Thymus (tissue), 11 donors: Measurements from ENCODE around the gene IFT74. TPM values are rescaled to one million over a fixed set of nuclear protein-coding genes. Genes with fewer than 3 reads are reported as not detected.

Source experiments
- DNase-seq, 9 donors: peaks; one replicate each; pipeline ENCODE4 v3.0.0-alpha.2; 2013; ENCODE audit warnings: low spot score in 9 of 9, low read depth in 6 of 9, missing footprints in 1 of 9
- H3K27ac ChIP-seq, 2 donors: one replicate each; pipeline ENCODE4 v1.5.1; 2013; ENCODE audit warnings: control low read depth in 1 of 2, low read depth in 1 of 2, low read length in 1 of 2, mild to moderate bottlenecking in 1 of 2, moderate library complexity in 1 of 2
- H3K27me3 ChIP-seq, 2 donors: one replicate each; pipeline ENCODE4 v1.5.1; 2013; ENCODE audit warnings: low read length in 1 of 2; ENCODE audit not compliant: control insufficient read depth in 2 of 2, insufficient read depth in 1 of 2
- H3K36me3 ChIP-seq, 2 donors: one replicate each; pipeline ENCODE4 v1.5.1; 2013; ENCODE audit warnings: low read length in 1 of 2, mild to moderate bottlenecking in 1 of 2, moderate library complexity in 1 of 2; ENCODE audit not compliant: control insufficient read depth in 2 of 2, insufficient read depth in 2 of 2
- H3K4me1 ChIP-seq, 2 donors: one replicate each; pipeline ENCODE4 v1.5.1; 2013; ENCODE audit warnings: low read length in 2 of 2; ENCODE audit not compliant: control insufficient read depth in 2 of 2, insufficient read depth in 2 of 2
- H3K4me3 ChIP-seq, 2 donors: one replicate each; pipeline ENCODE4 v1.5.1; 2013; ENCODE audit warnings: low read length in 2 of 2, control low read depth in 1 of 2, mild to moderate bottlenecking in 1 of 2
- H3K9me3 ChIP-seq, 2 donors: one replicate each; pipeline ENCODE4 v1.5.1; 2013; ENCODE audit warnings: low read length in 1 of 2, mild to moderate bottlenecking in 1 of 2; ENCODE audit not compliant: control insufficient read depth in 2 of 2, insufficient read depth in 1 of 2
- WGBS: extraction: QIAGEN DNeasy Blood & Tissue Kit; methylation state at CpG from one replicate; pipeline ENCODE4 v1.1.7; 2013; 5-methylcytosine and 5-hydroxymethylcytosine counted together
- polyA plus RNA-seq: library from polyadenylated mRNA; stranded (reverse); fragments of 200-250 nt; gene quantifications from one replicate; pipeline ENCODE4 v1.2.3, GENCODE V29; 2013
- total RNA-seq: library from RNA; stranded (reverse); fragments of 120-200 nt; gene quantifications from one replicate; pipeline ENCODE4 v1.2.4, GENCODE V29; 2013
- donor health status: healthy.

IFT74 gene
- total and polyA plus RNA-seq, 2 donors: 16.3 to 16.9 TPM

- 97% methylated on average over 3 of the region's 3 CpGs for WGBS
Observed at GRCh38 chr9:27005491-27005890, 49.3 kb downstream of the IFT74 start, which contains the start of gene LRRC19. Gene LRRC19 (minus strand): TSS chr9:27005672. CDS start chr9:26999694, 5,978 bp downstream.

GRCh38 chr9:27019589-27019988, 63.4 kb downstream of the IFT74 start:
- Histone ChIP-seq H3K4me3 (no peak overlapping the region), H3K9me3 (no peaks in the 10 kb centered on the region), H3K36me3 (peaks cover 6 to 14% of the 10 kb centered on the region in 2 donors), H3K27me3 (no peaks in the 10 kb centered on the region), H3K4me1 (no peaks in the 10 kb centered on the region), H3K27ac (no peak overlapping the region)
- no peak for DNase-seq

More at GRCh38 chr9:27005491-27005890, 49.3 kb downstream of the IFT74 start, which contains the start of gene LRRC19:
- H3K9me3 ChIP-seq: no peaks in the 10 kb centered on the region
- no peak within 1 kb of the TSS for H3K4me3 ChIP-seq
- no peaks in the 10 kb centered on the region for H3K4me1 ChIP-seq
- DNase-seq: no peak
- no peaks in the 10 kb centered on the region for H3K36me3 ChIP-seq
- H3K27me3 ChIP-seq: no peaks in the 10 kb centered on the region
- H3K27ac ChIP-seq: no peak within 1 kb of the TSS

- H3K27me3 ChIP-seq: no peaks in the 10 kb centered on the region
- H3K9me3 ChIP-seq: no peaks in the 10 kb centered on the region
- no peaks in the 10 kb centered on the region for H3K4me1 ChIP-seq
- WGBS: 87% methylated on average over 5 of the region's 5 CpGs
- DNase-seq: no peak
- peaks cover 6 to 17% of the 10 kb centered on the region in 2 donors for H3K36me3 ChIP-seq
- H3K4me3 ChIP-seq: no peak overlapping the region
- H3K27ac ChIP-seq: no peak overlapping the region
Observed at GRCh38 chr9:27022920-27023319, 66.7 kb downstream of the IFT74 start.

- no peak overlapping the region for H3K27ac ChIP-seq
- H3K4me3 ChIP-seq: no peak overlapping the region
- no peaks in the 10 kb centered on the region for H3K4me1 ChIP-seq
- WGBS: 96% methylated on average over 7 of the region's 7 CpGs
- H3K9me3 ChIP-seq: no peaks in the 10 kb centered on the region
- H3K36me3 ChIP-seq: peaks cover 2 to 7% of the 10 kb centered on the region in 2 donors
- DNase-seq: no peak
- no peaks in the 10 kb centered on the region for H3K27me3 ChIP-seq
Observed at GRCh38 chr9:27029186-27029585, 73.0 kb downstream of the IFT74 start.

GRCh38 chr9:27033815-27034403, 77.7 kb downstream of the IFT74 start:
- WGBS: 25% methylated on average over 4 of the region's 4 CpGs
- no peaks in the 10 kb centered on the region for H3K36me3 ChIP-seq
- H3K27me3 ChIP-seq: no peaks in the 10 kb centered on the region
- DNase-seq: peak; percentile 3 to 53 (median 23)
- H3K9me3 ChIP-seq: no peaks in the 10 kb centered on the region
- no peak overlapping the region for H3K4me3 ChIP-seq
- H3K27ac ChIP-seq: no peak overlapping the region
- H3K4me1 ChIP-seq: no peaks in the 10 kb centered on the region

GRCh38 chr9:27037499-27037898, 81.3 kb downstream of the IFT74 start:
- Histone ChIP-seq H3K4me1 (no peaks in the 10 kb centered on the region), H3K27ac (no peak overlapping the region), H3K4me3 (no peak overlapping the region), H3K27me3 (no peaks in the 10 kb centered on the region), H3K9me3 (no peaks in the 10 kb centered on the region), H3K36me3 (no peaks in the 10 kb centered on the region)
- DNase-seq: no peak
- 96% methylated on average over 2 of the region's 2 CpGs for WGBS

GRCh38 chr9:27041746-27042145, 85.5 kb downstream of the IFT74 start:
- H3K36me3 ChIP-seq: peaks cover 2 to 3% of the 10 kb centered on the region in 2 donors
- H3K27me3 ChIP-seq: no peaks in the 10 kb centered on the region
- H3K27ac ChIP-seq: no peak overlapping the region
- no peaks in the 10 kb centered on the region for H3K4me1 ChIP-seq
- no peaks in the 10 kb centered on the region for H3K9me3 ChIP-seq
- no peak for DNase-seq
- no peak overlapping the region for H3K4me3 ChIP-seq

GRCh38 chr9:27042476-27042875, 86.3 kb downstream of the IFT74 start:
- Histone ChIP-seq H3K27me3 (no peaks in the 10 kb centered on the region), H3K27ac (no peak overlapping the region), H3K9me3 (no peaks in the 10 kb centered on the region), H3K36me3 (peaks cover 2 to 3% of the 10 kb centered on the region in 2 donors), H3K4me3 (no peak overlapping the region), H3K4me1 (no peaks in the 10 kb centered on the region)
- 96% methylated on average over 1 of the region's 1 CpG for WGBS
- DNase-seq: no peak

GRCh38 chr9:27043176-27043575, 87.0 kb downstream of the IFT74 start:
- Histone ChIP-seq H3K36me3 (peaks cover 2 to 3% of the 10 kb centered on the region in 2 donors), H3K27me3 (no peaks in the 10 kb centered on the region), H3K27ac (no peak overlapping the region), H3K4me1 (no peaks in the 10 kb centered on the region), H3K9me3 (no peaks in the 10 kb centered on the region), H3K4me3 (no peak overlapping the region)
- WGBS: 97% methylated on average over 2 of the region's 2 CpGs
- no peak for DNase-seq
